ENCODE data around the gene RMDN2. TPM values are rescaled to one million over a fixed set of nuclear protein-coding genes. Genes with fewer than 3 reads are reported as not detected.

The RMDN2 gene
- total RNA-seq, 1 experiment from 2014 or later: 4.3 TPM

GRCh38 chr2:37966326-37966725 is 41.2 kb downstream of the RMDN2 start:
- Histone ChIP-seq H3K4me1 (peaks cover 13% of the 10 kb centered on the region; the same call in 1 of the 2 replicates), H3K9me3 (peaks cover 3% of the 10 kb centered on the region; the same call in 1 of the 2 replicates), H3K36me3 (ENCODE audit: control insufficient read depth, insufficient read depth, low read length) (no peaks in the 10 kb centered on the region), H3K4me3 (ENCODE audit: low read depth, low read length) (no peak overlapping the region), H3K27me3 (replicated peaks; ENCODE audit: control insufficient read depth, insufficient read depth, low read length) (no peaks in the 10 kb centered on the region)
- DNase-seq: no peak
- no peaks in the 10 kb centered on the region for H3K36me3 Mint-ChIP-seq (ENCODE audit: insufficient read depth, unreplicated experiment)
- CTCF ChIA-PET: no interaction called here
- H3K4me3 Mint-ChIP-seq (ENCODE audit: unreplicated experiment): no peak overlapping the region
- peaks cover 17% of the 10 kb centered on the region for H3K9me3 Mint-ChIP-seq (ENCODE audit: unreplicated experiment)
- H3K27me3 Mint-ChIP-seq (ENCODE audit: insufficient read depth, unreplicated experiment): peaks cover 3% of the 10 kb centered on the region
- TF ChIP-seq CTCF (IDR thresholded peaks at IDR 0.05; ENCODE audit: insufficient read depth in 1 of 2, low read depth in 1 of 2, low read length in 1 of 2, severe bottlenecking in 1 of 2, unreplicated experiment in 1 of 2): no peak
- intact Hi-C loops (cut with micrococcal nuclease; ENCODE audit: unreplicated experiment): no loop called here
- BruUV-seq (replicated peaks): no TSS peak
- POLR2A ChIA-PET: interaction anchor here (0.7 kb wide), 1 partner anchor 497 kb away, joined by 4 read pairs; no protein-coding TSS in a partner anchor
- no peak overlapping the region for H3K27ac Mint-ChIP-seq (ENCODE audit: unreplicated experiment)
- H3K4me1 Mint-ChIP-seq (ENCODE audit: low read depth, unreplicated experiment): no peaks in the 10 kb centered on the region

GRCh38 chr2:37969731-37970130 is 44.6 kb downstream of the RMDN2 start:
- Histone ChIP-seq H3K4me3 (ENCODE audit: low read depth, low read length) (no peak overlapping the region), H3K36me3 (ENCODE audit: control insufficient read depth, insufficient read depth, low read length) (no peaks in the 10 kb centered on the region), H3K9me3 (peaks cover 7% of the 10 kb centered on the region; the same call in 1 of the 2 replicates), H3K27me3 (replicated peaks; ENCODE audit: control insufficient read depth, insufficient read depth, low read length) (no peaks in the 10 kb centered on the region), H3K4me1 (no peaks in the 10 kb centered on the region)
- Mint-ChIP-seq H3K36me3 (ENCODE audit: insufficient read depth, unreplicated experiment) (no peaks in the 10 kb centered on the region), H3K4me3 (ENCODE audit: unreplicated experiment) (no peak overlapping the region), H3K4me1 (ENCODE audit: low read depth, unreplicated experiment) (no peaks in the 10 kb centered on the region), H3K9me3 (ENCODE audit: unreplicated experiment) (peaks cover 6% of the 10 kb centered on the region), H3K27me3 (ENCODE audit: insufficient read depth, unreplicated experiment) (peaks cover 3% of the 10 kb centered on the region), H3K27ac (ENCODE audit: unreplicated experiment) (no peak overlapping the region)
- ChIA-PET CTCF (no interaction called here), POLR2A (no interaction called here)
- BruUV-seq (replicated peaks): no TSS peak
- TF ChIP-seq CTCF (IDR thresholded peaks at IDR 0.05; ENCODE audit: insufficient read depth in 1 of 2, low read depth in 1 of 2, low read length in 1 of 2, severe bottlenecking in 1 of 2, unreplicated experiment in 1 of 2): no peak
- intact Hi-C loops (cut with micrococcal nuclease; ENCODE audit: unreplicated experiment): no loop called here
- no peak for DNase-seq

- no peaks in the 10 kb centered on the region for H3K36me3 Mint-ChIP-seq (ENCODE audit: insufficient read depth, unreplicated experiment)
- H3K9me3 ChIP-seq: peaks cover 4% of the 10 kb centered on the region; the same call in 1 of the 2 replicates
- no peak overlapping the region for H3K4me3 ChIP-seq (ENCODE audit: low read depth, low read length)
- H3K4me1 ChIP-seq: no peaks in the 10 kb centered on the region
- BruUV-seq (replicated peaks): no TSS peak
- no peaks in the 10 kb centered on the region for H3K9me3 Mint-ChIP-seq (ENCODE audit: unreplicated experiment)
- intact Hi-C loops (cut with micrococcal nuclease; ENCODE audit: unreplicated experiment): no loop called here
- CTCF ChIA-PET: no interaction called here
- POLR2A ChIA-PET: no interaction called here
- no peak for DNase-seq
- no peaks in the 10 kb centered on the region for H3K36me3 ChIP-seq (ENCODE audit: control insufficient read depth, insufficient read depth, low read length)
- no peaks in the 10 kb centered on the region for H3K4me1 Mint-ChIP-seq (ENCODE audit: low read depth, unreplicated experiment)
- H3K27ac Mint-ChIP-seq (ENCODE audit: unreplicated experiment): no peak overlapping the region
- H3K4me3 Mint-ChIP-seq (ENCODE audit: unreplicated experiment): no peak overlapping the region
- no peaks in the 10 kb centered on the region for H3K27me3 ChIP-seq (replicated peaks; ENCODE audit: control insufficient read depth, insufficient read depth, low read length)
- no peak for TF ChIP-seq CTCF (IDR thresholded peaks at IDR 0.05; ENCODE audit: insufficient read depth in 1 of 2, low read depth in 1 of 2, low read length in 1 of 2, severe bottlenecking in 1 of 2, unreplicated experiment in 1 of 2)
- peaks cover 3% of the 10 kb centered on the region for H3K27me3 Mint-ChIP-seq (ENCODE audit: insufficient read depth, unreplicated experiment)
These were observed 46.9 kb downstream of the RMDN2 start for GRCh38 chr2:37971971-37972370.

Data from Caco-2 (cell line).